Keratinocyte (primary cell): ENCODE results near the gene ZFYVE28. TPM values are rescaled to one million over a fixed set of nuclear protein-coding genes. Genes with fewer than 3 reads are reported as not detected.

ENCODE experiments used
- DNase-seq: peaks from one replicate; pipeline ENCODE4 v3.0.0-alpha.2; 2011; ENCODE audit warnings: low read depth, missing footprints, low spot score
- FAIRE-seq: peaks from 2 replicates; lab custom pipeline; 2011; peaks lifted over from hg19 to GRCh38; lab: Jason Lieb, UNC
- H2AFZ ChIP-seq: 2 replicates; pipeline ENCODE4 v1.6.0; 2012; ENCODE audit warnings: low read length, control low read depth, inconsistent platforms; ENCODE audit not compliant: control insufficient read depth
- H3K27ac ChIP-seq: 2 replicates; pipeline ENCODE4 v1.5.1; 2011; ENCODE audit warnings: low read length; ENCODE audit not compliant: control insufficient read depth, insufficient read depth
- H3K27me3 ChIP-seq: 3 replicates; pipeline ENCODE4 v1.6.0; 2011; ENCODE audit warnings: low read length; ENCODE audit not compliant: control insufficient read depth, insufficient read depth; ENCODE audit errors: extremely low read depth
- H3K36me3 ChIP-seq, 2 experiments: 2 replicates in 1 of 2; 3 replicates in 1 of 2; pipeline ENCODE4 v1.5.1; 2011; ENCODE audit warnings: low read length in 2 of 2, mild to moderate bottlenecking in 1 of 2; ENCODE audit not compliant: control insufficient read depth in 2 of 2, insufficient read depth in 2 of 2; ENCODE audit errors: extremely low read depth in 1 of 2
- H3K4me1 ChIP-seq: 3 replicates; pipeline ENCODE4 v1.5.1; 2011; ENCODE audit warnings: low read length; ENCODE audit not compliant: control insufficient read depth, insufficient read depth; ENCODE audit errors: extremely low read depth
- H3K4me2 ChIP-seq: 3 replicates; pipeline ENCODE4 v1.6.0; 2011; ENCODE audit warnings: low read depth, low read length; ENCODE audit not compliant: control insufficient read depth, insufficient read depth; ENCODE audit errors: extremely low read depth
- H3K4me3 ChIP-seq, 3 experiments: fragments of 200-600 bp in 1 of 3; sonication (generic) in 1 of 3; 2 replicates in 2 of 3; 3 replicates in 1 of 3; pipeline ENCODE4 v1.5.1; 2011 to 2016; ENCODE audit warnings: low read length in 3 of 3, mild to moderate bottlenecking in 3 of 3, control low read depth in 2 of 3, inconsistent platforms in 1 of 3, low read depth in 1 of 3, mixed read lengths in 1 of 3, mixed run types in 1 of 3, moderate library complexity in 1 of 3; ENCODE audit not compliant: control insufficient read depth in 2 of 3, insufficient read depth in 2 of 3; ENCODE audit errors: extremely low read depth in 1 of 3
- H3K79me2 ChIP-seq: 2 replicates; pipeline ENCODE4 v1.6.0; 2012; ENCODE audit warnings: low read length; ENCODE audit not compliant: control insufficient read depth, insufficient read depth
- H3K9ac ChIP-seq: 3 replicates; pipeline ENCODE4 v1.6.0; 2011; ENCODE audit warnings: low read length; ENCODE audit not compliant: control insufficient read depth, insufficient read depth; ENCODE audit errors: extremely low read depth
- H3K9me1 ChIP-seq: 3 replicates; pipeline ENCODE4 v1.6.0; 2011; ENCODE audit warnings: low read length; ENCODE audit not compliant: control insufficient read depth, insufficient read depth; ENCODE audit errors: extremely low read depth
- H3K9me3 ChIP-seq: 2 replicates; pipeline ENCODE4 v1.5.1; 2012; ENCODE audit warnings: low read depth, low read length; ENCODE audit not compliant: control insufficient read depth
- H4K20me1 ChIP-seq: 3 replicates; pipeline ENCODE4 v1.6.0; 2011; ENCODE audit warnings: low read length; ENCODE audit not compliant: control insufficient read depth, insufficient read depth; ENCODE audit errors: extremely low read depth
- EZH2 ChIP-seq: IDR thresholded peaks from one replicate; pipeline ENCODE4 v1.6.1; 2012; ENCODE audit warnings: inconsistent platforms, mild to moderate bottlenecking, low read length, moderate library complexity
- dilution Hi-C: fragments of 300-500 bp; cut with MboI; formaldehyde crosslinking; loops from one replicate; pipeline ENCODE4 v1.7.0; 2020; ENCODE audit warnings: low sequenced_read_pairs; ENCODE audit not compliant: extremely low pct_ligation_motif_present
- polyA plus RNA-seq, 5 experiments: library from polyadenylated mRNA; depleted of rRNA in 3 of 5; stranded (reverse) in 3 of 5; stranded (forward) in 1 of 5; unstranded in 1 of 5; fragments of >200 nt; gene quantifications; 1 replicate in 1 of 5; 2 replicates in 3 of 5; 3 replicates in 1 of 5; pipeline versions ENCODE4 v1.2.1 to v1.2.3, GENCODE V29; 2011 to 2012; ENCODE audit warnings: missing spikeins in 2 of 5, low read depth in 1 of 5, low replicate concordance in 1 of 5
- TF ChIP-seq, protein P1 (sequence below), 3 experiments: IDR thresholded peaks in 1 of 3; conservative IDR thresholded peaks in 1 of 3; optimal IDR thresholded peaks in 1 of 3; 2 replicates in 2 of 3; 3 replicates in 1 of 3; pipeline versions ENCODE3 to v1.5.1; 2011; ENCODE audit warnings: low read length in 3 of 3, mild to moderate bottlenecking in 3 of 3, moderate library complexity in 2 of 3, control low read depth in 1 of 3, inconsistent platforms in 1 of 3; ENCODE audit not compliant: insufficient read depth in 2 of 3; ENCODE audit errors: extremely low read depth in 1 of 3

The ZFYVE28 gene
- polyA plus RNA-seq, 1 donor (not counting 4 experiments of a cell fraction or from before 2014, with no cell fraction given), result 0.33 TPM

DNA sequence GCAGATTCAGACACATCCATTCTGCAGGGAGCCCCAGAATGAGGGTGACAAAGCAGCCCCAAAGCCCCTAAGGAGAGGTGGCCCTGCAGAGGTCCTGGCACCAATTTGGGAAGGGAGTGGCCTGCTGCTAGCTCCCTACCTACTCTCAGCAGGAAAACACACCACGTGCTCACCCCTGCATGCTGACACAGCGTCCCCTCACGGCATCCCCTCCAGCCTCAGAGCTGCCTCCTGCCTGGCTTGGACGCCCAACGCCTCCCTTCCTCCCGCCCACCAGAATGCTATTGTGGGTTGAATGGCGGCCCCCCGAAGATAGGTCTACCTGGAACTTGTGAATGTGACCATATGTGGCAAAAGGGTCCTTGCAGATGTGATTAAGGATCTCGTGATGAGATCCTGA, 28.8 kb downstream of the ZFYVE28 start:
- Histone ChIP-seq H3K36me3 (no peaks in the 10 kb centered on the region), H3K27me3 (peaks cover 40% of the 10 kb centered on the region), H3K4me1 (no peaks in the 10 kb centered on the region), H3K9ac (no peak overlapping the region), H3K4me2 (no peak overlapping the region), H4K20me1 (no peaks in the 10 kb centered on the region), H3K27ac (no peak overlapping the region), H3K9me3 (no peaks in the 10 kb centered on the region), H3K4me3 (no peak overlapping the region), H3K79me2 (no peaks in the 10 kb centered on the region), H2AFZ (no peak overlapping the region), H3K9me1 (no peaks in the 10 kb centered on the region)
- FAIRE-seq, result no peak
- dilution Hi-C loops, result no loop called here
- DNase-seq, result no peak
- TF ChIP-seq, protein P1, sequence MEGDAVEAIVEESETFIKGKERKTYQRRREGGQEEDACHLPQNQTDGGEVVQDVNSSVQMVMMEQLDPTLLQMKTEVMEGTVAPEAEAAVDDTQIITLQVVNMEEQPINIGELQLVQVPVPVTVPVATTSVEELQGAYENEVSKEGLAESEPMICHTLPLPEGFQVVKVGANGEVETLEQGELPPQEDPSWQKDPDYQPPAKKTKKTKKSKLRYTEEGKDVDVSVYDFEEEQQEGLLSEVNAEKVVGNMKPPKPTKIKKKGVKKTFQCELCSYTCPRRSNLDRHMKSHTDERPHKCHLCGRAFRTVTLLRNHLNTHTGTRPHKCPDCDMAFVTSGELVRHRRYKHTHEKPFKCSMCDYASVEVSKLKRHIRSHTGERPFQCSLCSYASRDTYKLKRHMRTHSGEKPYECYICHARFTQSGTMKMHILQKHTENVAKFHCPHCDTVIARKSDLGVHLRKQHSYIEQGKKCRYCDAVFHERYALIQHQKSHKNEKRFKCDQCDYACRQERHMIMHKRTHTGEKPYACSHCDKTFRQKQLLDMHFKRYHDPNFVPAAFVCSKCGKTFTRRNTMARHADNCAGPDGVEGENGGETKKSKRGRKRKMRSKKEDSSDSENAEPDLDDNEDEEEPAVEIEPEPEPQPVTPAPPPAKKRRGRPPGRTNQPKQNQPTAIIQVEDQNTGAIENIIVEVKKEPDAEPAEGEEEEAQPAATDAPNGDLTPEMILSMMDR (optimal IDR thresholded peaks at IDR 0.05 in 1 of 3, IDR thresholded peaks at IDR 0.05 in 1 of 3, conservative IDR thresholded peaks at IDR 0.05 in 1 of 3; ENCODE audit: extremely low read depth in 1 of 3, insufficient read depth in 2 of 3, low read length in 3 of 3), result no peak
- no peak for TF ChIP-seq EZH2

DNA sequence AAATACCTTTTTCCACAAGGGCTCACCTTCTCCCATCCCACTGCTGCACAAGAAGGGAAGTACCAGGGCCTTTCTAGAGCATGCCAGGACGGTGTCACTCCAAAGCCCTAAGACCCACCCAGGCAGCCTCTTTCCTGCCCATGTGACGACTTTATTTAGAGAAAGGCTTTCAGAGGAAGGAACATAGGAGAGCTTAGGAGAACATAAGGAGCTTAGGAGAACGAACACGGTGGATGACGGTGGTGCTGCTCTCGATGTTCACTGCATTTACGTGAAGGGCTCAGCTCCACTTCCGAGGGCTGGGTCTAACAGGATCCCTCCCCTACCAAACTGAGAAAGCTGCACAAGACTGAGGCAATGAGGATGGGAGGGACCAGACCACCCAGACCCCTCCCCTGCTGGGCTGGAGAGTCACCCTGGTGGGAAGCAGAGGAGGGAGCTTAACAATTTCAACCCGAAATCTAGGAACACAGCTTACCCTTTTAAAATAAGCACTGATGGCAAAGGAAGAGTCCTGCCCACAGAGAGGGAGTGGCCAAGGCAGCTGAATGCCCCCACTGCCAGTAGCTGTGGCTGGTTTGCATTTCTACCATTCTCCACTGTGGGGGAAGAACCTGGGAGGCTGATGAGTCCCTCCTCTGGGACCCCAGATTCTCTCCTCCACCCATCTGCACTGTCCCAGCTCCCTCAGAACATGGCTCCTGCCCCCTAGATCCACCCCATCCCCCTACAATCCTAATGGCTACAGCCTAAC, 29.8 kb downstream of the ZFYVE28 start:
- no peak for TF ChIP-seq EZH2
- TF ChIP-seq, protein P1 (optimal IDR thresholded peaks at IDR 0.05 in 1 of 3, IDR thresholded peaks at IDR 0.05 in 1 of 3, conservative IDR thresholded peaks at IDR 0.05 in 1 of 3; ENCODE audit: extremely low read depth in 1 of 3, insufficient read depth in 2 of 3, low read length in 3 of 3), result no peak
- H3K9me1 ChIP-seq, result no peaks in the 10 kb centered on the region
- H3K27me3 ChIP-seq, result peaks cover 34% of the 10 kb centered on the region
- no peaks in the 10 kb centered on the region for H3K4me1 ChIP-seq
- DNase-seq (no peak), FAIRE-seq (no peak)
- H3K4me2 ChIP-seq, result no peak overlapping the region
- dilution Hi-C loops, result no loop called here
- no peak overlapping the region for H2AFZ ChIP-seq
- H3K27ac ChIP-seq, result no peak overlapping the region
- no peaks in the 10 kb centered on the region for H3K36me3 ChIP-seq
- H3K4me3 ChIP-seq, result no peak overlapping the region
- H4K20me1 ChIP-seq, result no peaks in the 10 kb centered on the region
- no peaks in the 10 kb centered on the region for H3K9me3 ChIP-seq
- H3K79me2 ChIP-seq, result no peaks in the 10 kb centered on the region
- no peak overlapping the region for H3K9ac ChIP-seq
